H1 (cell line): ENCODE data around the gene PLCB1. TPM values are rescaled to one million over a fixed set of nuclear protein-coding genes. Genes with fewer than 3 reads are reported as not detected.

Experiments
- CTCF ChIA-PET: fragments of 300-600 bp; sonication (Branson Sonifier 250); formaldehyde crosslinking; loops from one replicate; lab custom pipeline; 2021; ENCODE audit not compliant: partially characterized antibody; lab: Charles Lee
- POLR2A ChIA-PET: fragments of 300-600 bp; sonication (Branson Sonifier 250); formaldehyde crosslinking; loops from one replicate; lab custom pipeline; 2021; ENCODE audit warnings: inconsistent platforms; ENCODE audit not compliant: partially characterized antibody; lab: Charles Lee
- DNase-seq, 2 experiments: peaks; one replicate each; pipeline versions ENCODE4 v3.0.0 to v3.0.0-alpha.2; 2010 to 2022; ENCODE audit warnings: low spot score in 2 of 2, low read depth in 1 of 2, mixed read lengths in 1 of 2
- FAIRE-seq: peaks from 2 replicates; lab custom pipeline; 2011; peaks lifted over from hg19 to GRCh38; lab: Jason Lieb, UNC
- H2AFZ ChIP-seq: 2 replicates; pipeline ENCODE4 v1.8.1; 2012; ENCODE audit warnings: low read length, inconsistent platforms
- H2AK5ac ChIP-seq: 2 replicates; pipeline ENCODE4 v1.6.1; 2013; ENCODE audit warnings: low read depth, low read length
- H2BK120ac ChIP-seq: replicated peaks from 2 replicates; pipeline ENCODE3; 2013; ENCODE audit warnings: low read depth, low read length, inconsistent platforms
- H2BK12ac ChIP-seq: 2 replicates; pipeline ENCODE4 v1.6.1; 2013; ENCODE audit warnings: low read depth, low read length
- H2BK15ac ChIP-seq: 2 replicates; pipeline ENCODE4 v1.6.1; 2013; ENCODE audit warnings: low read length
- H2BK20ac ChIP-seq: 2 replicates; pipeline ENCODE4 v1.6.1; 2013; ENCODE audit warnings: low read length
- H2BK5ac ChIP-seq: 2 replicates; pipeline ENCODE4 v1.6.1; 2013; ENCODE audit warnings: low read depth, low read length
- H3K14ac ChIP-seq: 2 replicates; pipeline ENCODE4 v1.6.1; 2013; ENCODE audit warnings: inconsistent platforms; ENCODE audit not compliant: insufficient read length
- H3K18ac ChIP-seq: 2 replicates; pipeline ENCODE4 v1.6.1; 2013; ENCODE audit warnings: low read length; ENCODE audit errors: extremely low read depth
- H3K23ac ChIP-seq: 2 replicates; pipeline ENCODE4 v1.6.1; 2013; ENCODE audit warnings: inconsistent platforms; ENCODE audit not compliant: insufficient read length
- H3K23me2 ChIP-seq: 2 replicates; pipeline ENCODE4 v1.6.1; 2013; ENCODE audit warnings: low read depth, low read length
- H3K27ac ChIP-seq: 2 replicates; pipeline ENCODE4 v1.6.1; 2011; ENCODE audit warnings: low read depth, low read length, inconsistent platforms
- H3K27me3 ChIP-seq, 4 experiments: replicated peaks in 1 of 4; 1 replicate in 1 of 4; 2 replicates in 3 of 4; pipeline versions ENCODE4 v1.6.1 to v1.8.1; 2011 to 2013; ENCODE audit warnings: low read length in 3 of 4, mild to moderate bottlenecking in 3 of 4, inconsistent platforms in 2 of 4, mixed read lengths in 2 of 4, moderate library complexity in 1 of 4; ENCODE audit not compliant: control insufficient read depth in 3 of 4, insufficient read depth in 3 of 4; ENCODE audit errors: extremely low read depth in 1 of 4
- H3K36me3 ChIP-seq, 4 experiments: 2 replicates each; pipeline versions ENCODE4 v1.6.1 to v1.8.1; 2011 to 2013; ENCODE audit warnings: mild to moderate bottlenecking in 4 of 4, low read length in 3 of 4, moderate library complexity in 2 of 4, control low read depth in 1 of 4, inconsistent platforms in 1 of 4; ENCODE audit not compliant: insufficient read depth in 4 of 4, control insufficient read depth in 2 of 4
- H3K4ac ChIP-seq: replicated peaks from 2 replicates; pipeline ENCODE3; 2013; ENCODE audit warnings: low read length, low read depth, mixed read lengths, inconsistent platforms; ENCODE audit not compliant: insufficient read length
- H3K4me1 ChIP-seq, 4 experiments: replicated peaks in 1 of 4; 1 replicate in 1 of 4; 2 replicates in 3 of 4; pipeline versions ENCODE4 v1.6.1 to v1.8.1; 2011 to 2013; ENCODE audit warnings: low read length in 3 of 4, inconsistent platforms in 2 of 4, mixed read lengths in 1 of 4; ENCODE audit not compliant: insufficient read depth in 4 of 4, control insufficient read depth in 3 of 4
- H3K4me2 ChIP-seq, 2 experiments: 2 replicates each; pipeline versions ENCODE4 v1.6.1 to v1.8.1; 2011 to 2013; ENCODE audit warnings: low read depth in 2 of 2, low read length in 2 of 2, control low read depth in 1 of 2, inconsistent platforms in 1 of 2, mild to moderate bottlenecking in 1 of 2; ENCODE audit not compliant: insufficient read depth in 1 of 2
- H3K4me3 ChIP-seq, 4 experiments: fragments of 200-600, 300-600 bp in 1 of 4; sonication (generic), shearing (Covaris generic), sonication (Bioruptor Twin) in 1 of 4; 2 replicates each; pipeline versions ENCODE4 v1.5.1 to v1.8.1; 2011 to 2016; ENCODE audit warnings: low read length in 4 of 4, low read depth in 3 of 4, control low read depth in 2 of 4, inconsistent platforms in 2 of 4, mild to moderate bottlenecking in 2 of 4, mixed read lengths in 1 of 4, moderate library complexity in 1 of 4; ENCODE audit not compliant: insufficient read depth in 2 of 4; ENCODE audit errors: extremely low read depth in 1 of 4
- H3K56ac ChIP-seq: replicated peaks from 2 replicates; pipeline ENCODE3; 2013; ENCODE audit warnings: low read depth, mild to moderate bottlenecking, mixed read lengths, low read length, inconsistent platforms; ENCODE audit not compliant: insufficient read length
- H3K79me1 ChIP-seq: 2 replicates; pipeline ENCODE4 v1.6.1; 2013; ENCODE audit warnings: low read depth, low read length, control low read depth
- H3K79me2 ChIP-seq, 2 experiments: 2 replicates each; pipeline versions ENCODE4 v1.6.1 to v1.8.1; 2012 to 2013; ENCODE audit warnings: low read length in 2 of 2, mild to moderate bottlenecking in 2 of 2, inconsistent platforms in 1 of 2; ENCODE audit not compliant: insufficient read depth in 2 of 2, control insufficient read depth in 1 of 2
- H3K9ac ChIP-seq, 4 experiments: replicated peaks in 1 of 4; 1 replicate in 1 of 4; 2 replicates in 3 of 4; pipeline versions ENCODE4 v1.6.1 to v1.8.1; 2011 to 2013; ENCODE audit warnings: low read depth in 3 of 4, low read length in 3 of 4, control low read depth in 2 of 4, mild to moderate bottlenecking in 2 of 4, moderate library complexity in 2 of 4, inconsistent platforms in 1 of 4; ENCODE audit errors: extremely low read depth in 1 of 4
- H3K9me3 ChIP-seq, 2 experiments: 2 replicates each; pipeline versions ENCODE4 v1.6.1 to v1.8.1; 2012 to 2013; ENCODE audit warnings: mild to moderate bottlenecking in 2 of 2, moderate library complexity in 2 of 2, control low read depth in 1 of 2, inconsistent platforms in 1 of 2, low read depth in 1 of 2, low read length in 1 of 2, mixed read lengths in 1 of 2; ENCODE audit not compliant: insufficient read depth in 2 of 2
- H4K20me1 ChIP-seq, 2 experiments: replicated peaks in 1 of 2; 2 replicates each; pipeline versions ENCODE3 to v1.8.1; 2011 to 2013; ENCODE audit warnings: inconsistent platforms in 2 of 2, low read length in 2 of 2, mild to moderate bottlenecking in 1 of 2; ENCODE audit not compliant: insufficient read depth in 2 of 2, control insufficient read depth in 1 of 2
- H4K5ac ChIP-seq: 2 replicates; pipeline ENCODE4 v1.6.1; 2013; ENCODE audit warnings: low read length, low read depth, mixed read lengths, inconsistent platforms; ENCODE audit not compliant: insufficient read length
- H4K8ac ChIP-seq: 2 replicates; pipeline ENCODE4 v1.8.0; 2013; ENCODE audit warnings: mild to moderate bottlenecking, moderate library complexity, low read length, inconsistent platforms; ENCODE audit not compliant: insufficient read depth; ENCODE audit errors: extremely low read depth
- H4K91ac ChIP-seq: replicated peaks from 2 replicates; pipeline ENCODE3; 2013; ENCODE audit warnings: low read length, mixed read lengths, inconsistent platforms; ENCODE audit not compliant: insufficient read length
- BACH1 ChIP-seq: IDR thresholded peaks from 2 replicates; pipeline ENCODE4 v1.6.1; 2012; ENCODE audit warnings: low read length, improper control_type of control experiment
- EGR1 ChIP-seq: IDR thresholded peaks from 2 replicates; pipeline ENCODE4 v1.6.1; 2011; ENCODE audit warnings: low read depth, low read length, borderline replicate concordance
- PHF8 ChIP-seq: fragments of 200-600 bp; sonication (generic); conservative IDR thresholded peaks from 2 replicates; pipeline ENCODE4 v1.7.1; 2012; ENCODE audit warnings: low read depth, mild to moderate bottlenecking, inconsistent platforms, low read length, moderate library complexity
- RBBP5 ChIP-seq: IDR thresholded peaks from 2 replicates; pipeline ENCODE4 v1.7.1; 2012; ENCODE audit warnings: low read depth, mild to moderate bottlenecking, inconsistent platforms, low read length, moderate library complexity, borderline replicate concordance
- SIN3A ChIP-seq, 2 experiments: IDR thresholded peaks in 1 of 2; conservative IDR thresholded peaks in 1 of 2; 2 replicates each; pipeline ENCODE4 v1.6.1; 2011 to 2012; ENCODE audit warnings: low read length in 2 of 2, improper control_type of control experiment in 1 of 2, low read depth in 1 of 2, mild to moderate bottlenecking in 1 of 2
- WGBS, 2 experiments: shearing (Covaris generic) in 1 of 2; methylation state at CpG; one replicate each; pipeline versions ENCODE4 v1.1.6 to v1.1.7; 2013 to 2015; ENCODE audit warnings: low lambda C conversion rate in 2 of 2, mixed read lengths in 2 of 2, inconsistent platforms in 1 of 2, low coverage in 1 of 2, missing lambda C conversion rate in 1 of 2; ENCODE audit not compliant: insufficient replicate concordance in 2 of 2, insufficient coverage in 1 of 2, insufficient read length in 1 of 2; ENCODE audit errors: extremely low coverage in 1 of 2, missing lambda C conversion rate in 1 of 2; 5-methylcytosine and 5-hydroxymethylcytosine counted together
- polyA plus RNA-seq, 7 experiments: library from polyadenylated mRNA; depleted of rRNA in 3 of 7; stranded (reverse) in 5 of 7; unstranded in 2 of 7; fragments of >200 nt in 5 of 7; fragments of 200-250 nt in 2 of 7; gene quantifications; 1 replicate in 5 of 7; 2 replicates in 1 of 7; 4 replicates in 1 of 7; pipeline versions ENCODE4 v1.2.1 to v1.2.3, GENCODE V29; 2011 to 2013; ENCODE audit warnings: missing spikeins in 2 of 7, mixed read lengths in 2 of 7
- total RNA-seq: library from RNA; stranded (reverse); fragmentation: NEBNext Ultra II Directional; extraction: Animal tissue kit (Norgen Biotek cat#: 25700); gene quantifications from 2 replicates; pipeline ENCODE4 v1.2.1, GENCODE V29; 2021

The PLCB1 gene
- total and polyA plus RNA-seq, 2 of the 8 experiments (the other 6 are each of a cell fraction or from before 2014, with no cell fraction given): 2.6 to 9.1 TPM

DNA sequence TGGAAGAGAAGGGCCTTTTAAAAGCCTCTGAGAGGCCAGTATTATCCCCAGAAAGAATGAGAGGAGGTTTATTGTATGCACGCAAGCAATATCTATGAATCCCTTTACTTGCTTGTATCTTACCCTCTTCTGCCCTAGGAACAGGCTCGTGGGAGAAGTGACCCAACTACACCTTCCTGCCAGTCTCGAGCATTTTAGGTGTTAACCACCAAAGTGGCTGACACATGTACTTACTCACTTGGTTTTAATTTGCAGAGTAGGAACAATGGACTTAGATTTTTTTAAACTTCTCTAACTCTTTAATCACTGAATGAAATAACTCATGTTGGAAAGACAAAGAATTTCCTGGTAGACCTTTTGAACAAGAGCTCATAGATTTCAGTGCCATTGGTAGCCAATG is 296.9 kb downstream of the PLCB1 start:
- Histone ChIP-seq H4K8ac (no peak overlapping the region), H2AFZ (no peak overlapping the region), H3K4ac (no peak overlapping the region), H4K91ac (no peak overlapping the region), H2BK12ac (no peak overlapping the region), H2AK5ac (no peak overlapping the region), H3K14ac (no peak overlapping the region), H4K5ac (no peak overlapping the region), H2BK15ac (no peak overlapping the region), H3K56ac (no peak overlapping the region), H4K20me1 (no peaks in the 10 kb centered on the region), H3K9ac (no peak overlapping the region), H3K9me3 (no peaks in the 10 kb centered on the region), H3K23ac (no peak overlapping the region), H3K27me3 (no peaks in the 10 kb centered on the region), H3K27ac (no peak overlapping the region), H2BK120ac (no peak overlapping the region), H2BK20ac (no peak overlapping the region), H3K36me3 (no peaks in the 10 kb centered on the region), H3K79me1 (no peaks in the 10 kb centered on the region), H3K18ac (no peak overlapping the region), H3K4me1 (peaks cover 0 to 5% (median 4%) of the 10 kb centered on the region in 4 experiments; a peak in 4 of 7 replicates), H3K23me2 (no peaks in the 10 kb centered on the region), H2BK5ac (no peak overlapping the region), H3K79me2 (no peaks in the 10 kb centered on the region), H3K4me2 (no peak overlapping the region), H3K4me3 (no peak overlapping the region)
- POLR2A ChIA-PET: no interaction called here
- FAIRE-seq: no peak
- DNase-seq: no peak
- CTCF ChIA-PET: interaction anchor here (0.6 kb wide), 1 partner anchor 40 kb away, joined by 3 read pairs; no protein-coding TSS in a partner anchor
- WGBS, 2 experiments: 86% methylated on average over 3 of the region's 3 CpGs; no CpG with 5 or more reads in 1 of the 2 experiments
- TF ChIP-seq SIN3A (conservative IDR thresholded peaks at IDR 0.05 in 1 of 2, IDR thresholded peaks at IDR 0.05 in 1 of 2; ENCODE audit: low read depth in 1 of 2, low read length in 2 of 2): no peak
- TF ChIP-seq EGR1: no peak
- TF ChIP-seq BACH1: no peak
- TF ChIP-seq RBBP5: no peak
- TF ChIP-seq PHF8: no peak
